ENCODE measurements around the gene GAPDHS.

GAPDHS gene

DNA sequence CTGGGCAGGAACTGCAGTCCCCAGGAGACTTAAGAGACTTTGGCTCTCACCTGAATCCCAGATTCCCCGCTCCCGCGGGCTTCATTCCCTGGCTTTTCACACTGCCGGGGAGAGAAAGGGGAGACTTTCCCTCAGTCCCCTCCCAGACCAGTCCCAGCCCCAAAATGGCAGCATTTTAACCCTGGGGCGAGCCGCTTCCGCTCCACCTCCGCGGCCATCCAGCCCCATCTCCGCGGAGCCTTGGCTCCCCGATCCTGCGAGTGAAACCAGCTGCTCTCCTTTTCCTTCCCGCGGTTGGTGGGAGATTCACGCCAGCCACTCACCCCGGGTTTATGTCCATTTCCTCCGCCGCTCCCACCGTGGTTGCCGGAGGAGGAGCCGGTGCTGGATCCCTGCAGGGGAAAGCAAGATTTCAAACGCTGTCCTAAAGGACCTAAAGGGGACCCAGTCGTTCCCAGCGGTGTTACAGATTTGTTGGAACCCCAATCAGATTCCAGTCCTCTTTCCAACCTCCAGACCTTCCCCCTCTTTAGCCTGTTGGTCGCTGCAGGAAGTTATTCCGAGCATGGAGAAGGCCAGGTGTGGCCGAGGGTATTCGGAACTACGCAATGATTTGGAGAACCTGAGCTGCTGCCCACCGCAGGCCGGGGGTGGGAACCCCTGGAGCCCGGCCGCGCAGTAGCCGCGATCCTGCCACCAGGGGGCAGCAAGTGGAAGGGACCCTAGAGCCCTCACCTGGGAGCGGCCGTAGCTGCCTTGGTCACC is 23.2 kb upstream of the GAPDHS start:
- Histone ChIP-seq H3K27me3 (ENCODE audit: control insufficient read depth, insufficient read depth, low read length, poor library complexity, severe bottlenecking) (peaks cover 35% of the 10 kb centered on the region), H3K36me3 (ENCODE audit: control insufficient read depth, insufficient read depth, low read length) (no peaks in the 10 kb centered on the region), H3K9me3 (ENCODE audit: control insufficient read depth, low read length) (no peaks in the 10 kb centered on the region), H3K4me1 (ENCODE audit: control insufficient read depth, insufficient read depth, low read length) (peaks cover 22% of the 10 kb centered on the region), H3K4me3 (ENCODE audit: insufficient read depth, low read depth, low read length) (peak overlapping the region; percentile 71), H3K27ac (ENCODE audit: insufficient read depth, low read depth, low read length, poor library complexity, severe bottlenecking) (peak overlapping the region; percentile 47)
- 0% methylated on average over 39 of the region's 39 CpGs for WGBS, 2 experiments

DNA sequence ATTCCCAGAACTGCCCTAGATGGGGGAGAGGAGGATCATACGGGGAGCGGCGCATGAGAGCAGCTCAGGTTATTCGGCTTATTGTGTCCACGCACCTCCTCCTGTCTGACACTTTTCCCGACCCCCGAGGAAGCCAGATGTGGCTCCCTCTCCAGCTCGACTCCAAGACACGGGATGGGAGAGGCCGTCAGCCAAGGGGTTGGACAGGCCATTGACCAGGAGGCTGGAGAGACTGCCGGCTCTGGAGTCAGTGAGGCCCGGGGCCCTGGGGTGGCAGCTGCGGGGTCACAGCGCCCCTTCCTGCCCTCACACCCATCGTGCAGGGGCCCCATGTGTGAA is 22.7 kb upstream of the GAPDHS start:
- no peak overlapping the region for H3K27ac ChIP-seq (ENCODE audit: insufficient read depth, low read depth, low read length, poor library complexity, severe bottlenecking)
- H3K9me3 ChIP-seq (ENCODE audit: control insufficient read depth, low read length) = no peaks in the 10 kb centered on the region
- peaks cover 22% of the 10 kb centered on the region for H3K4me1 ChIP-seq (ENCODE audit: control insufficient read depth, insufficient read depth, low read length)
- WGBS, 2 experiments = 32 to 33% methylated on average over 15 of the region's 15 CpGs
- H3K27me3 ChIP-seq (ENCODE audit: control insufficient read depth, insufficient read depth, low read length, poor library complexity, severe bottlenecking) = peaks cover 35% of the 10 kb centered on the region
- H3K36me3 ChIP-seq (ENCODE audit: control insufficient read depth, insufficient read depth, low read length) = no peaks in the 10 kb centered on the region
- peak overlapping the region; percentile 71 for H3K4me3 ChIP-seq (ENCODE audit: insufficient read depth, low read depth, low read length)

DNA sequence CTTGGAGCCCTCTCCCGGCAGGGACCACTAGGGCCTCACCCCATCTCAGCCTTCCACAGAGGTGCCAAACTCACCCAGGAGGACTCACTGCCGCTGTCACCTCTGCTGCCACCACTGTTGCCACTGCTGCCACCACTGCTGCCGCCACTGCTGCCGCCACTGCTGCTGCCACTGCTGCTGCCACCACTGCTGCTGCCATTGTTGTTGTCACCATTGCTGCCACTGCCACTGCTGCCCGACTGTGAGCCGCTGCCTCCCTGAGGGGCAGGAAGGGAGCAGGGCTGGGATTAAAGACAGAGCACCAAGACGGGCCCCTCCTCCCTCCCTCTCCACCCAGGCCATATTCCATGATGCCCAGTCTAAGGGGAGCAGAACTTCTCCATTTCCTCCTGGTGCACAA is 21.9 kb upstream of the GAPDHS start:
- Histone ChIP-seq H3K27ac (ENCODE audit: insufficient read depth, low read depth, low read length, poor library complexity, severe bottlenecking) (no peak overlapping the region), H3K4me1 (ENCODE audit: control insufficient read depth, insufficient read depth, low read length) (peaks cover 22% of the 10 kb centered on the region), H3K9me3 (ENCODE audit: control insufficient read depth, low read length) (no peaks in the 10 kb centered on the region), H3K27me3 (ENCODE audit: control insufficient read depth, insufficient read depth, low read length, poor library complexity, severe bottlenecking) (peaks cover 35% of the 10 kb centered on the region), H3K36me3 (ENCODE audit: control insufficient read depth, insufficient read depth, low read length) (no peaks in the 10 kb centered on the region), H3K4me3 (ENCODE audit: insufficient read depth, low read depth, low read length) (no peak overlapping the region)
- WGBS, 2 experiments = 74 to 81% methylated on average over 7 of the region's 7 CpGs

DNA sequence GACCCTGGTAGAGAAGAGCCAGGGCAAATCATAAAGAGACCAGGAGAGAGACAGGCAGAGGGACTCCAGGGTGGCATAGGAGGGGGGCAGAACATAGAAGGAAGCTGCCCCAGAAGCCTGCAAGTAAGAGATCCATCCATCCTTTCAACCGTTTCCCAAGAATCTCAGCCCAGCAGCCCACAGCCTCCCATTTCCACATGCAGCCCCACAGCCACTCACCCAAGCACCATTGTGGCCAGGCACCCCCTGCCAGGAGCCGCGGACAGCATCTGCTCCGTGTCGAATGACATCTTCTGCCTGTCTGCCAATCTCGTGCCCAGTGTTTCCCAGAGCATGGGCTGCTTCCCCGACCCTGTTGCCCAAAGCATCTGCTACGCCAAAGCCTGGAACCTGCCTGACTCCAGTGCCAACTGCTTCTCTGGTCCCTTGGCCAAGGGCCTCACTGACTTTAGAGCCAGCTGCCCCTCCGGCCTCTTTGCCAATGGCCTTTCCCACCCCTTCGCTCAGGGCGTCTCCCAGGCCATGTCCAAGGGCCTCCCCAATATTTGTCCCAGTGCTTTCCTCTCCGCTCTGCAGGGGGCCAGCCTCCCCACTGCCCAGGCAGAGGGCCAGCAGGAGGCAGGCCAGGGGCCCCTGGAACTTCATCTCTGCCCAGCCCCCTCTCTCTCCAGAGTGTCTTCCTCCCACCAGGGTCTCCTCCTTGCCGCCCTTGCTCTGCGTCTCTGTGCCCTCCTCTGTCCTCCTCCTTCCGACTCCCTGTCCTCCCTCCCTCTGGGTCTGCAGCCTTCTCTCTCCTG is 20.2 kb upstream of the GAPDHS start:
- Histone ChIP-seq H3K27me3 (ENCODE audit: control insufficient read depth, insufficient read depth, low read length, poor library complexity, severe bottlenecking) (peaks cover 35% of the 10 kb centered on the region), H3K36me3 (ENCODE audit: control insufficient read depth, insufficient read depth, low read length) (no peaks in the 10 kb centered on the region), H3K9me3 (ENCODE audit: control insufficient read depth, low read length) (no peaks in the 10 kb centered on the region), H3K4me1 (ENCODE audit: control insufficient read depth, insufficient read depth, low read length) (peaks cover 22% of the 10 kb centered on the region), H3K4me3 (ENCODE audit: insufficient read depth, low read depth, low read length) (no peak overlapping the region), H3K27ac (ENCODE audit: insufficient read depth, low read depth, low read length, poor library complexity, severe bottlenecking) (no peak overlapping the region)
- 80 to 84% methylated on average over 15 of the region's 15 CpGs for WGBS, 2 experiments

DNA sequence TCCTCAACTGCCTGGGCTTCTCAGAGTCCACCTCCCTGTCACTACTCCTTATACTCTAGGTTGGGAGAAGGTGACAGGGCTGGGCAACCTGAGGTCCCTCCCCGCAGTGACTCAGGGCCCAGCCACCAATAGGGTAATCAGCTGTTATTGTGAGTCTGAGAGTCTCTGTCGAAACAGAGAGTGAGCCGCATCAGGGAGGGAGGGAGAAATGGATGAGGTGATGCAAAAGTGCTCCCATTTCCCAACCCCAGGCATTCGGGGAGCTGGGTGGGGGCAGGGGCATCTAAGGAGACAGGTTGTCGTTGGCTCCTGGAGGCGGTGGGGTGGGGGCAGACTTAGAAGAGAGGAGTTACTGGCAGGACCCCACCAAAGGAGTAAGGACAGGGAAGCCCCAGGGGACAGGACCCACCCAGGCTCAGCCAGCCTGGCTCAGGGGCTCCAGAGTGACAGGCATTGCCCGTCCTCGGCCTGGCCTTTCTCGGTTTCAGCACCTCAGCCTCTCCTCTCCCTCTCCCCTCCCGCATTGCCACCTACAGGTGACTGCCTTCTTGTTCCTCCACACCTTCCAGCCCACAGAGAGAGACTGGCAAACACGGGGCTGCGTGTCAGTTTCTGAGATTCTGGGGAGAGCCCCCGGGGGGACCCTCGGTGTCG is 19.5 kb upstream of the GAPDHS start, which contains the start of gene DMKN:
Gene DMKN, minus strand, starts transcription at position 22 of the 654 bp plus-strand sequence. CDS start 174 bp downstream, outside the sequence.
- H3K27me3 ChIP-seq (ENCODE audit: control insufficient read depth, insufficient read depth, low read length, poor library complexity, severe bottlenecking) = peaks cover 35% of the 10 kb centered on the region
- H3K27ac ChIP-seq (ENCODE audit: insufficient read depth, low read depth, low read length, poor library complexity, severe bottlenecking) = no peak within 1 kb of the TSS
- H3K36me3 ChIP-seq (ENCODE audit: control insufficient read depth, insufficient read depth, low read length) = no peaks in the 10 kb centered on the region
- no peak within 1 kb of the TSS for H3K4me3 ChIP-seq (ENCODE audit: insufficient read depth, low read depth, low read length)
- WGBS, 2 experiments = 32% methylated on average over 15 of the region's 15 CpGs
- H3K9me3 ChIP-seq (ENCODE audit: control insufficient read depth, low read length) = no peaks in the 10 kb centered on the region
- peaks cover 21% of the 10 kb centered on the region for H3K4me1 ChIP-seq (ENCODE audit: control insufficient read depth, insufficient read depth, low read length)

DNA sequence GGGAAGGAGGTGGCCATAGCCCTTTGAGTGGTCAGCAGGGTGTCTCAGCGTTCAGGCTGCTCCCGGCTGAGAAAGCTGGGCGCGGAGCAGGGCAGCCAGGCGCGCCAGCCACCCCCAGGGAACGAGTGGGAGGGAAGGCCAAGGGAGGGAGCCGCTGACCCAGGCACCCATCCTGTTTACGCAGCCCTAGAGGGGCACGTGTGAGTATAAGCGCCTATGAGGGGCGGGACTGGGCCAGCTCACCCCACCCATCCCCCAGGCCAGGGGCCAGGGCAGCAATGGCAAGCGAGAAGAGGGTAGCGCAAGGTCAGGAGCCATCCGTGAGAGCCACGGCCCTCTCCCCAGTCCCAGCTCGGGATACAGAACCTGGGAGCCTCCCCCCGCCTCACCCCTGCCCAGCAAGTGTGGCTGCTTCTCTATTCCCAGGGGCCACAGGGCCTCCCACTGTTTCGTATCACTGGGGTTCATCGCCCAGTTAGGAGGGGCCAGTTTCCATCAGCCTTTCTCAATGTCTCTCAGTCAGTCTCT is 18.9 kb upstream of the GAPDHS start:
- Histone ChIP-seq H3K4me1 (ENCODE audit: control insufficient read depth, insufficient read depth, low read length) (peaks cover 15% of the 10 kb centered on the region), H3K9me3 (ENCODE audit: control insufficient read depth, low read length) (no peaks in the 10 kb centered on the region), H3K27ac (ENCODE audit: insufficient read depth, low read depth, low read length, poor library complexity, severe bottlenecking) (no peak overlapping the region), H3K4me3 (ENCODE audit: insufficient read depth, low read depth, low read length) (no peak overlapping the region), H3K36me3 (ENCODE audit: control insufficient read depth, insufficient read depth, low read length) (no peaks in the 10 kb centered on the region), H3K27me3 (ENCODE audit: control insufficient read depth, insufficient read depth, low read length, poor library complexity, severe bottlenecking) (peaks cover 31% of the 10 kb centered on the region)
- 39 to 41% methylated on average over 20 of the region's 20 CpGs for WGBS, 2 experiments

DNA sequence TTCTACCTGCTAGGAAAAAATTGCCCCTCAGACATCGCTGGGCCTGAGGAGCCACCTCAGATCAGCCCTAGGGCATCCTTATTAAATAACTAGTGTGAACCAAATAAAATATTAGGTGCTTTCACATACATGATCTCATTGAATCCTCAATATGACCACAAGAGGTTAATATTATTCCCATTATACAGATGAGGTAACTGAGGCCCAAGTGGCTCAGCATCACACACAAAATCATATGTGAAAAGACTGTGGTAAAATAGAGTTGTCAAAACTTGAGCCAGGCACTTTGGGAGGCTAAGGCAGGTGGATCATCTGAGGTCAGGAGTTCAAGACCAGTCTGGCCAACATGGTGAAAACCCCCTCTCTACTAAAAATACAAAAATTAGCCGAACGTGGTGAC is 16.9 kb upstream of the GAPDHS start:
- no peaks in the 10 kb centered on the region for H3K9me3 ChIP-seq (ENCODE audit: control insufficient read depth, low read length)
- no peak overlapping the region for H3K27ac ChIP-seq (ENCODE audit: insufficient read depth, low read depth, low read length, poor library complexity, severe bottlenecking)
- 90 to 97% methylated on average over 3 of the region's 3 CpGs for WGBS, 2 experiments
- H3K27me3 ChIP-seq (ENCODE audit: control insufficient read depth, insufficient read depth, low read length, poor library complexity, severe bottlenecking) = peaks cover 12% of the 10 kb centered on the region
- peaks cover 12% of the 10 kb centered on the region for H3K4me1 ChIP-seq (ENCODE audit: control insufficient read depth, insufficient read depth, low read length)
- H3K4me3 ChIP-seq (ENCODE audit: insufficient read depth, low read depth, low read length) = no peak overlapping the region
- H3K36me3 ChIP-seq (ENCODE audit: control insufficient read depth, insufficient read depth, low read length) = no peaks in the 10 kb centered on the region

DNA sequence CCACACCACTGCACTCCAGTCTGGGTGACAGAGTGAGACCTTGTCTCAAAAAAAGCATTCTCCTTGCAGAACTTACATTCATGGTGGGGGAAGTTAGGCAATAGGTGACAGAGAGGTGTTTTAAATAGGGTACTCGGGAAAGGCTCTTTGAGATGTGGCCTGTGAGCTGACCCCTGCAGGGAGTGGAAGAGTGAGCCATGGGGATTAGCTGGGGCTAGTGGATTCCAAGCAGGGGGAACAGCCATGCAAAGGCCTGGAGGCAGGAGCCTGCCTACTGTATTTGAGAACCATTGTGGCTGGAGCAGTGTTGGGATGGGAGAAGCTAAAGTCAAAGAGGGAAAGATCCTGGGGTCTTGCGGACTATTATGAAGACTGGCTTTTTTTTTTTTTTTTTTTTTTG is 15.9 kb upstream of the GAPDHS start:
- Histone ChIP-seq H3K27ac (ENCODE audit: insufficient read depth, low read depth, low read length, poor library complexity, severe bottlenecking) (no peak overlapping the region), H3K27me3 (ENCODE audit: control insufficient read depth, insufficient read depth, low read length, poor library complexity, severe bottlenecking) (peaks cover 9% of the 10 kb centered on the region), H3K36me3 (ENCODE audit: control insufficient read depth, insufficient read depth, low read length) (no peaks in the 10 kb centered on the region), H3K4me1 (ENCODE audit: control insufficient read depth, insufficient read depth, low read length) (peaks cover 12% of the 10 kb centered on the region), H3K4me3 (ENCODE audit: insufficient read depth, low read depth, low read length) (no peak overlapping the region), H3K9me3 (ENCODE audit: control insufficient read depth, low read length) (no peaks in the 10 kb centered on the region)
- WGBS, 2 experiments = 73 to 74% methylated on average over 2 of the region's 2 CpGs

DNA sequence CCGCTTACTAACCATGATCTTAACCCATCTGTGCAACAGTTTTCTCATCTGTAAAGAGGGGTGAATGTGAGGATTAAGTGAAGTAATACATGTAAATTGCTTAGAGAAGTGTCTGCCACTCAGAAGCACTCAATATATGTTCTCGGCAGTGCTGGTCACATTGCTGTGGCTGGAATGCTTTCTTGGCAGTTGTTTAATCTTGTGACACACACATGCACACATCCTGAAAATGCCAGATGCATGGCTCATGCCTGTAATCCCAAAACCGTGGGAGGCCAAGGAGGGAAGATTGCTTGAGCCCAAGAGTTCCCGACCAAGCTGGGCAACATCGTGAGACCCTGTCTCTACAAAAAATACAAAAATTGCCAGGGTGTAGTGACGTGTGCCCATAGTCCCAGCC is 14.9 kb upstream of the GAPDHS start:
- Histone ChIP-seq H3K27me3 (ENCODE audit: control insufficient read depth, insufficient read depth, low read length, poor library complexity, severe bottlenecking) (peaks cover 9% of the 10 kb centered on the region), H3K36me3 (ENCODE audit: control insufficient read depth, insufficient read depth, low read length) (no peaks in the 10 kb centered on the region), H3K4me1 (ENCODE audit: control insufficient read depth, insufficient read depth, low read length) (peaks cover 11% of the 10 kb centered on the region), H3K9me3 (ENCODE audit: control insufficient read depth, low read length) (no peaks in the 10 kb centered on the region), H3K27ac (ENCODE audit: insufficient read depth, low read depth, low read length, poor library complexity, severe bottlenecking) (no peak overlapping the region), H3K4me3 (ENCODE audit: insufficient read depth, low read depth, low read length) (no peak overlapping the region)
- 88% methylated on average over 5 to 6 of the region's 6 CpGs for WGBS, 2 experiments

DNA sequence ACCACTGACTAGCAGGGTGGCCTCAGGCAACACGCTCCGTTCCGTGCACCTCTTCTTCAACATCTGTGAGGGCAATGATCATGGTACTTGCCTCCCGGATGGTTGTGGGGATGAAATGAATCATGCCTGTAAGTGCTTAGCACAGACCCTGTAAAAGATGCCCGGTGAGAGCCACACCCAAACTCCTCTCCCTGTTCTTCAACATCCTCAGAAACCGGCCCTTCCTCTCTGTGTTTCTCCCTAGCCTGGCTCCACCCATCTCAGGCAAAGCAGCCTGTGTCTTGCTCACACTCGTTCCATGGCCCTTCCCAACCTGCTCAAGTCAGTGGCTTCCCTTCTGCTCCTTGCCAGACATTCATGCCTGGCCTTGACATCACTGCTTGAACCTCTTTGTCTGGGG is 14.0 kb upstream of the GAPDHS start:
- WGBS, 2 experiments = 76 to 79% methylated on average over 7 of the region's 7 CpGs
- no peak overlapping the region for H3K27ac ChIP-seq (ENCODE audit: insufficient read depth, low read depth, low read length, poor library complexity, severe bottlenecking)

More for the DNA sequence above, 14.0 kb upstream of the GAPDHS start:
- H3K36me3 ChIP-seq (ENCODE audit: control insufficient read depth, insufficient read depth, low read length) = no peaks in the 10 kb centered on the region
- no peak overlapping the region for H3K4me3 ChIP-seq (ENCODE audit: insufficient read depth, low read depth, low read length)
- peaks cover 4% of the 10 kb centered on the region for H3K27me3 ChIP-seq (ENCODE audit: control insufficient read depth, insufficient read depth, low read length, poor library complexity, severe bottlenecking)
- no peaks in the 10 kb centered on the region for H3K9me3 ChIP-seq (ENCODE audit: control insufficient read depth, low read length)
- peaks cover 6% of the 10 kb centered on the region for H3K4me1 ChIP-seq (ENCODE audit: control insufficient read depth, insufficient read depth, low read length)

Data from ectodermal cell (in vitro differentiated cells).